Neuronal stem cell (in vitro differentiated cells): ENCODE measurements around the gene PACSIN3.

Experiments
- DNase-seq: peaks from one replicate; pipeline ENCODE4 v3.0.0-alpha.2; 2013; ENCODE audit warnings: low spot score
- H2AFZ ChIP-seq: one replicate; pipeline ENCODE4 v1.6.1; 2013; ENCODE audit warnings: mild to moderate bottlenecking, low read length, inconsistent platforms
- H2AK5ac ChIP-seq: 2 replicates; pipeline ENCODE4 v1.6.1; 2013; ENCODE audit warnings: low read depth, mild to moderate bottlenecking, inconsistent platforms, low read length, moderate library complexity, mixed read lengths
- H2BK120ac ChIP-seq: 2 replicates; pipeline ENCODE4 v1.6.1; 2013; ENCODE audit warnings: low read depth, mild to moderate bottlenecking, inconsistent platforms, low read length, moderate library complexity, mixed read lengths
- H2BK12ac ChIP-seq: one replicate; pipeline ENCODE4 v1.6.1; 2013; ENCODE audit warnings: low read length, inconsistent platforms
- H2BK15ac ChIP-seq: 2 replicates; pipeline ENCODE4 v1.6.1; 2013; ENCODE audit warnings: mild to moderate bottlenecking, low read length, inconsistent platforms, mixed read lengths
- H2BK5ac ChIP-seq: one replicate; pipeline ENCODE4 v1.6.1; 2013; ENCODE audit warnings: inconsistent platforms, mild to moderate bottlenecking, low read length, moderate library complexity
- H3K14ac ChIP-seq: one replicate; pipeline ENCODE4 v1.6.1; 2013; ENCODE audit warnings: low read length, inconsistent platforms
- H3K18ac ChIP-seq: 2 replicates; pipeline ENCODE4 v1.6.1; 2013; ENCODE audit warnings: low read length, inconsistent platforms
- H3K23ac ChIP-seq: 2 replicates; pipeline ENCODE4 v1.6.1; 2013; ENCODE audit warnings: low read depth, mild to moderate bottlenecking, mixed read lengths, low read length, inconsistent platforms; ENCODE audit not compliant: poor library complexity
- H3K27ac ChIP-seq: replicated peaks from 3 replicates; pipeline ENCODE4 v1.5.1; 2013; ENCODE audit warnings: low read length, inconsistent platforms
- H3K27me3 ChIP-seq, 3 experiments: 2 replicates each; pipeline ENCODE4 v1.6.1; 2013; ENCODE audit warnings: low read length in 3 of 3, mild to moderate bottlenecking in 2 of 3, inconsistent platforms in 1 of 3, low read depth in 1 of 3, mixed read lengths in 1 of 3, moderate library complexity in 1 of 3; ENCODE audit not compliant: control insufficient read depth in 3 of 3, insufficient read depth in 3 of 3
- H3K36me3 ChIP-seq, 2 donors: replicated peaks in 1 of 2; 2 replicates each; pipeline ENCODE4 v1.6.1; 2013; ENCODE audit warnings: low read length in 2 of 2; ENCODE audit not compliant: control insufficient read depth in 2 of 2, insufficient read depth in 2 of 2
- H3K4ac ChIP-seq: 2 replicates; pipeline ENCODE4 v1.6.1; 2013; ENCODE audit warnings: inconsistent platforms, mild to moderate bottlenecking, low read length, moderate library complexity
- H3K4me1 ChIP-seq, 2 donors: 1 replicate in 1 of 2; 2 replicates in 1 of 2; pipeline ENCODE4 v1.6.1; 2013; ENCODE audit warnings: low read length in 2 of 2, low read depth in 1 of 2; ENCODE audit not compliant: control insufficient read depth in 2 of 2, insufficient read depth in 1 of 2
- H3K4me2 ChIP-seq: one replicate; pipeline ENCODE4 v1.6.1; 2013; ENCODE audit warnings: mild to moderate bottlenecking, low read length, inconsistent platforms; ENCODE audit not compliant: insufficient read depth, poor library complexity, severe bottlenecking
- H3K4me3 ChIP-seq, 2 donors: 2 replicates each; pipeline ENCODE4 v1.5.1; 2013; ENCODE audit warnings: low read length in 2 of 2, mild to moderate bottlenecking in 2 of 2, inconsistent platforms in 1 of 2, moderate library complexity in 1 of 2
- H3K79me1 ChIP-seq: one replicate; pipeline ENCODE4 v1.6.1; 2013; ENCODE audit warnings: low read depth, mild to moderate bottlenecking, inconsistent platforms, low read length, moderate library complexity
- H3K9ac ChIP-seq: one replicate; pipeline ENCODE4 v1.6.1; 2013; ENCODE audit warnings: mild to moderate bottlenecking, low read depth, low read length, inconsistent platforms; ENCODE audit not compliant: poor library complexity
- H3K9me3 ChIP-seq, 2 donors: replicated peaks in 1 of 2; 2 replicates each; pipeline versions ENCODE3 to v1.6.1; 2013; ENCODE audit warnings: low read length in 2 of 2, mild to moderate bottlenecking in 2 of 2, inconsistent platforms in 1 of 2, low read depth in 1 of 2, mixed read lengths in 1 of 2, moderate library complexity in 1 of 2; ENCODE audit not compliant: control insufficient read depth in 2 of 2, insufficient read depth in 1 of 2
- H4K8ac ChIP-seq: one replicate; pipeline ENCODE4 v1.6.1; 2013; ENCODE audit warnings: low read depth, mild to moderate bottlenecking, inconsistent platforms, low read length, moderate library complexity
- H4K91ac ChIP-seq: one replicate; pipeline ENCODE4 v1.6.1; 2013; ENCODE audit warnings: low read length, low read depth, mild to moderate bottlenecking, inconsistent platforms; ENCODE audit not compliant: poor library complexity
- WGBS, 2 donors: extraction: QIAGEN DNeasy Blood & Tissue Kit; methylation state at CpG; one replicate each; pipeline ENCODE4 v1.1.7; 2013; ENCODE audit warnings: missing lambda C conversion rate in 2 of 2, mixed read lengths in 1 of 2; ENCODE audit not compliant: insufficient read length in 2 of 2, insufficient replicate concordance in 1 of 2; ENCODE audit errors: extremely low coverage in 2 of 2; 5-methylcytosine and 5-hydroxymethylcytosine counted together

The PACSIN3 gene

GRCh38 chr11:47162426-47162825 lies 23.8 kb downstream of the PACSIN3 start:
- no peak overlapping the region for H2BK120ac ChIP-seq
- H3K27ac ChIP-seq = no peak overlapping the region
- H3K79me1 ChIP-seq = no peaks in the 10 kb centered on the region
- no peak overlapping the region for H3K23ac ChIP-seq
- no peak overlapping the region for H2AK5ac ChIP-seq
- no peak overlapping the region for H3K14ac ChIP-seq
- no peak overlapping the region for H2AFZ ChIP-seq
- H3K36me3 ChIP-seq = peaks cover 44 to 65% of the 10 kb centered on the region in 2 donors
- H3K9me3 ChIP-seq = no peaks in the 10 kb centered on the region
- no peak for DNase-seq
- H3K4me3 ChIP-seq = no peak overlapping the region
- no peak overlapping the region for H4K8ac ChIP-seq
- H2BK12ac ChIP-seq = no peak overlapping the region
- H4K91ac ChIP-seq = no peak overlapping the region
- no peaks in the 10 kb centered on the region for H3K27me3 ChIP-seq
- H2BK5ac ChIP-seq = no peak overlapping the region
- no peak overlapping the region for H3K4me2 ChIP-seq
- H3K4ac ChIP-seq = no peak overlapping the region
- no peaks in the 10 kb centered on the region for H3K4me1 ChIP-seq
- WGBS, 2 donors = no CpG with 5 or more reads among the region's 5 CpGs
- H3K9ac ChIP-seq = no peak overlapping the region
- H2BK15ac ChIP-seq = no peak overlapping the region
- H3K18ac ChIP-seq = no peak overlapping the region

DNA sequence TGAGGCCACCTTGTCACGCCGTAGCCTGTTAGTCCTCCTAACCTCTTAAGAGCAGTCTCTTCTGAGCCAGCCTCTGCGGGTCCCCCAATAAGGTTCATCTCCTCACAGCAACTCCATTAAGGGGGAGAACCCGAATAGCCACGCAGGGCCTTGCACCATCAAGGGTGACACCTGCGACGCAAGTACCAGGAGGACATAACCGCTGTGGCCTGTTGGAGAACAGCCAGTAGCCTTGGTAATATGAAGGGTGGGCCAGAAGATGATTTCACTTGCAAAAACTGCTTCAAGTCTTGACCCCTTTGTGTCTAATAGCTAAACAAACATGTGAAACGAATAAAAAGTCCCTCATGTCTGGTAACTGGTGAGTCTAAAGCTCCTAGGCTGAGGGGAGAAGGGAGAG lies 24.3 kb downstream of the PACSIN3 start:
- Histone ChIP-seq H3K4me2 (no peak overlapping the region), H3K14ac (no peak overlapping the region), H3K9ac (peak overlapping the region; percentile 27), H3K4ac (no peak overlapping the region), H4K91ac (no peak overlapping the region), H3K27me3 (no peaks in the 10 kb centered on the region), H2AK5ac (no peak overlapping the region), H3K18ac (no peak overlapping the region), H3K9me3 (no peaks in the 10 kb centered on the region), H2BK12ac (no peak overlapping the region), H3K79me1 (peaks cover 1% of the 10 kb centered on the region), H2BK5ac (no peak overlapping the region), H2AFZ (no peak overlapping the region), H2BK120ac (no peak overlapping the region), H3K4me3 (no peak overlapping the region), H4K8ac (peak overlapping the region; percentile 94), H3K36me3 (peaks cover 39 to 63% of the 10 kb centered on the region in 2 donors), H3K4me1 (no peaks in the 10 kb centered on the region), H3K27ac (no peak overlapping the region), H2BK15ac (no peak overlapping the region), H3K23ac (no peak overlapping the region)
- DNase-seq = no peak
- WGBS, 2 donors = no CpG with 5 or more reads among the region's 9 CpGs

DNA sequence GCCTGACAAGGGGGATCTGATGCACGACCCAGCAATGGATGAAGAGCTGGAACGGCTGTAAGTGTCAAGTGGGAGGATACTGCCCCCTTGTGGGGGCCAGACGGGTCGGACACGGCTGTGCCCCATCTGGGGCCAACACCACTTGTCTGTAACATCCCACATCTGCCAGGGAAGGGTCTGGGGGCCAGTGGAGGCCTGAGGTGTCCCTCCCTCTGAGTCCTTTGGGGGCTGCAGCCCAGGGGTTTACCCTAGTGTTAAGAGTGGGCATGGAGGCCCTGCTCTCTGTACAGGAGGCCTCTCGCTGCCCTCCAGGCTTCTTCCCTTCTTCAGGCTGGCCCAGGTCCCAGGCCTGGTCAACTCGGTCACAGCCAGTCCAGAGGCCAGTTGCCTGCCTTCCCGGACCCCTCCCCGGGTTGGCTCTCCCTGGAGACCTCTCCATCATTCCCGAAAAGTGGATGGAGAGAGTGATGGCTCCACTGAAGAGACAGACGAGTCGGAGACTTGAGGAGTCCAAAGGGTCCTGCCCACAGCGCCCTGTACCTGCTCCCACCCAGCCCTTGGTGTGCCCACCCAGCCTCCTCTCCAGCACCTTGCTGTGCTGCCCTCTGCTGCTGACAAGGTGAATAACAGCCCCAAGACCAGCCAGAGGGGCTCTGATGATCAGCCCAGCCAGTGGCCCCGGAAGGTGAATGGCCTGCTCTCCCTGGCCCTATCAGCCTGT lies 24.9 kb downstream of the PACSIN3 start:
- H2BK12ac ChIP-seq = no peak overlapping the region
- no peak overlapping the region for H4K8ac ChIP-seq
- no peak overlapping the region for H4K91ac ChIP-seq
- no peak overlapping the region for H3K4me2 ChIP-seq
- no peak overlapping the region for H2BK15ac ChIP-seq
- H3K79me1 ChIP-seq = peaks cover 2% of the 10 kb centered on the region
- H3K9ac ChIP-seq = peak overlapping the region; percentile 27
- peaks cover 34 to 63% of the 10 kb centered on the region in 2 donors for H3K36me3 ChIP-seq
- no peak overlapping the region for H2BK120ac ChIP-seq
- no CpG with 5 or more reads among the region's 14 CpGs for WGBS, 2 donors
- DNase-seq = peak; percentile 71
- H3K4me1 ChIP-seq = no peaks in the 10 kb centered on the region
- H3K14ac ChIP-seq = no peak overlapping the region
- H2BK5ac ChIP-seq = no peak overlapping the region
- no peak overlapping the region for H2AK5ac ChIP-seq
- H3K9me3 ChIP-seq = no peaks in the 10 kb centered on the region
- no peak overlapping the region for H3K4me3 ChIP-seq
- no peak overlapping the region for H3K4ac ChIP-seq
- H3K27ac ChIP-seq = peak overlapping the region; percentile 39
- H3K18ac ChIP-seq = peak overlapping the region; percentile 27
- no peak overlapping the region for H3K23ac ChIP-seq
- no peak overlapping the region for H2AFZ ChIP-seq
- no peaks in the 10 kb centered on the region for H3K27me3 ChIP-seq

DNA sequence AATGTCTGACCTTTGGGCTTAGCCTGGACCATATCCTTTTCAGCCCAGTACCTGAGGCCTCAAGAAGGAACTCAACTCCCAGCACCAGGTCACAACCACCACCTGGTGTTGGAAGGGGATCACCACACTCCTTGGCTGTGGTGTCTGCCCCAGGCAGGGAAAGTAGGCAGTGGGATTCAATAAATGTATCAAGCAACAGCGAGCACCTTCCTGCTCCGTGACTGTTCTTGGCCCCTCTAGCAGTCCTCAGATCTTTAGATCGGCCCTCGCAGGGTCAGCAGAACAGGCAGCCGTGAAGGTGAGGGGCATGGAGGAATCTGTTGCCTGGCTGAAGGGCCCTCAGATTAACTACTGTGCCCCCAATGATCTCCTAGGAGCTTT lies 25.5 kb downstream of the PACSIN3 start:
- H3K79me1 ChIP-seq = peaks cover 2% of the 10 kb centered on the region
- WGBS, 2 donors = no CpG with 5 or more reads among the region's 5 CpGs
- no peak overlapping the region for H3K18ac ChIP-seq
- no peak overlapping the region for H2BK5ac ChIP-seq
- H3K27me3 ChIP-seq = no peaks in the 10 kb centered on the region
- H4K8ac ChIP-seq = no peak overlapping the region
- H3K23ac ChIP-seq = no peak overlapping the region
- H3K14ac ChIP-seq = no peak overlapping the region
- H3K4me2 ChIP-seq = no peak overlapping the region
- DNase-seq = no peak
- no peak overlapping the region for H3K4me3 ChIP-seq
- no peak overlapping the region for H4K91ac ChIP-seq
- H3K27ac ChIP-seq = no peak overlapping the region
- no peaks in the 10 kb centered on the region for H3K4me1 ChIP-seq
- no peak overlapping the region for H2AK5ac ChIP-seq
- no peak overlapping the region for H2BK120ac ChIP-seq
- H3K9me3 ChIP-seq = no peaks in the 10 kb centered on the region
- no peak overlapping the region for H2AFZ ChIP-seq
- H3K36me3 ChIP-seq = peaks cover 32 to 63% of the 10 kb centered on the region in 2 donors
- no peak overlapping the region for H3K9ac ChIP-seq
- no peak overlapping the region for H2BK15ac ChIP-seq
- H2BK12ac ChIP-seq = no peak overlapping the region
- H3K4ac ChIP-seq = no peak overlapping the region
